GM12878 (cell line): Measurements from ENCODE around the gene SYS1. TPM values are rescaled to one million over a fixed set of nuclear protein-coding genes. Genes with fewer than 3 reads are reported as not detected.

Experiments
- ATAC-seq: fragments of 200-7000 bp; cut with Tn5 transposase; 3 replicates; pipeline ENCODE4 v1.9.1; 2020; ENCODE audit warnings: mild to moderate bottlenecking, moderate library complexity
- BruUV-seq: library from RNA; stranded (reverse); fragments of 400-500 nt; replicated peaks from 2 replicates; lab custom pipeline; 2021; lab: Mats Ljungman, UMichigan
- CTCF ChIA-PET: fragments of 300-600 bp; sonication (Branson Sonifier 250); formaldehyde crosslinking; extraction: SDS; loops from one replicate; lab custom pipeline; 2021; ENCODE audit warnings: inconsistent platforms; lab: Yijun Ruan, JAX
- POLR2A ChIA-PET: fragments of 350-600 bp; formaldehyde crosslinking; extraction: SDS; loops from one replicate; lab custom pipeline; 2021; ENCODE audit warnings: inconsistent platforms; lab: Charles Lee
- RAD21 ChIA-PET: fragments of 300-600 bp; sonication (Branson Sonifier 250); formaldehyde crosslinking; loops from one replicate; lab custom pipeline; 2023; ENCODE audit warnings: antibody characterized with exemption; ENCODE audit not compliant: unreplicated experiment; lab: Charles Lee
- SMC1A ChIA-PET: fragments of 300-600 bp; sonication (Branson Sonifier 250); formaldehyde crosslinking; loops from one replicate; lab custom pipeline; 2023; ENCODE audit not compliant: unreplicated experiment, uncharacterized antibody; lab: Charles Lee
- DNase-seq: peaks from one replicate; pipeline ENCODE4 v3.0.0-alpha.2; 2011; ENCODE audit warnings: low read depth, low spot score
- FAIRE-seq: peaks from 3 replicates; lab custom pipeline; 2011; peaks lifted over from hg19 to GRCh38; lab: Jason Lieb, UNC
- H2AFZ ChIP-seq: 2 replicates; pipeline ENCODE4 v1.6.0; 2011; ENCODE audit warnings: low read depth, low read length, control low read depth; ENCODE audit not compliant: control insufficient read depth
- H3K27ac ChIP-seq: 2 replicates; pipeline ENCODE4 v1.5.1; 2011; ENCODE audit warnings: control low read depth; ENCODE audit not compliant: control insufficient read depth, insufficient read depth
- H3K27me3 ChIP-seq, 2 experiments: replicated peaks in 1 of 2; 2 replicates each; pipeline versions ENCODE4 v1.6.0 to v1.6.1; 2011; ENCODE audit warnings: low read length in 1 of 2; ENCODE audit not compliant: control insufficient read depth in 2 of 2, insufficient read depth in 2 of 2
- H3K36me3 ChIP-seq, 2 experiments: 2 replicates each; pipeline ENCODE4 v1.5.1; 2011; ENCODE audit warnings: low read length in 1 of 2; ENCODE audit not compliant: control insufficient read depth in 2 of 2, insufficient read depth in 2 of 2
- H3K4me1 ChIP-seq: 2 replicates; pipeline ENCODE4 v1.6.1; 2011; ENCODE audit warnings: mild to moderate bottlenecking, low read length, moderate library complexity, mixed read lengths; ENCODE audit not compliant: control insufficient read depth, insufficient read depth
- H3K4me2 ChIP-seq: 2 replicates; pipeline ENCODE4 v1.6.0; 2011; ENCODE audit warnings: control low read depth; ENCODE audit not compliant: control insufficient read depth, insufficient read depth
- H3K4me3 ChIP-seq: fragments of 200-600 bp; sonication (generic); 2 replicates; pipeline ENCODE4 v1.5.1; 2016
- H3K79me2 ChIP-seq: 2 replicates; pipeline ENCODE4 v1.6.0; 2011; ENCODE audit warnings: low read length; ENCODE audit not compliant: control insufficient read depth, insufficient read depth
- H3K9ac ChIP-seq: 2 replicates; pipeline ENCODE4 v1.8.0; 2011; ENCODE audit warnings: low read length, control low read depth, mixed read lengths; ENCODE audit not compliant: control insufficient read depth, insufficient read depth
- H3K9me3 ChIP-seq: replicated peaks from 3 replicates; pipeline ENCODE4 v1.5.1; 2011; ENCODE audit warnings: mild to moderate bottlenecking, low read length; ENCODE audit not compliant: control insufficient read depth, insufficient read depth
- H4K20me1 ChIP-seq: 2 replicates; pipeline ENCODE4 v1.6.0; 2011; ENCODE audit not compliant: control insufficient read depth, insufficient read depth
- BACH1 ChIP-seq: fragments of 450-650 bp; IDR thresholded peaks from 2 replicates; pipeline ENCODE4 v1.6.1; 2017; ENCODE audit warnings: mild to moderate bottlenecking, borderline replicate concordance
- CHD2 ChIP-seq: IDR thresholded peaks from 2 replicates; pipeline ENCODE4 v1.6.1; 2011; ENCODE audit warnings: low read depth, low read length, improper control_type of control experiment, borderline replicate concordance
- DPF2 ChIP-seq: fragments of 450-650 bp; IDR thresholded peaks from 2 replicates; pipeline ENCODE4 v1.6.1; 2017; ENCODE audit warnings: mild to moderate bottlenecking
- EGR1 ChIP-seq, 2 experiments: IDR thresholded peaks; 1 replicate in 1 of 2; 2 replicates in 1 of 2; pipeline ENCODE4 v1.6.1; 2011 to 2012; ENCODE audit warnings: low read depth in 2 of 2, low read length in 2 of 2, borderline replicate concordance in 1 of 2, mild to moderate bottlenecking in 1 of 2, moderate library complexity in 1 of 2
- GATAD2B ChIP-seq: fragments of 450-650 bp; conservative IDR thresholded peaks from 2 replicates; pipeline ENCODE4 v1.6.1; 2017; ENCODE audit warnings: low read depth, mild to moderate bottlenecking, moderate library complexity
- MAX ChIP-seq: IDR thresholded peaks from 2 replicates; pipeline ENCODE4 v1.6.1; 2012; ENCODE audit warnings: low read depth, low read length, improper control_type of control experiment
- RELA ChIP-seq: fragments of 450-650 bp; IDR thresholded peaks from 2 replicates; pipeline ENCODE4 v1.8.0; 2014; ENCODE audit warnings: borderline replicate concordance; ENCODE audit not compliant: partially characterized antibody
- SRF ChIP-seq, 2 experiments: IDR thresholded peaks; 2 replicates each; pipeline ENCODE4 v1.6.1; 2011; ENCODE audit warnings: low read depth in 2 of 2, low read length in 2 of 2, mild to moderate bottlenecking in 1 of 2, moderate library complexity in 1 of 2
- USF1 ChIP-seq: IDR thresholded peaks from 2 replicates; pipeline ENCODE4 v1.6.1; 2011; ENCODE audit warnings: borderline replicate concordance, low read depth, mild to moderate bottlenecking, moderate library complexity, mixed read lengths, low read length; ENCODE audit not compliant: insufficient read depth; ENCODE audit errors: extremely low read length
- WGBS: methylation state at CpG from one replicate; pipeline ENCODE4 v1.1.6; 2016; ENCODE audit warnings: low lambda C conversion rate; ENCODE audit not compliant: insufficient replicate concordance, insufficient coverage; ENCODE audit errors: missing lambda C conversion rate; 5-methylcytosine and 5-hydroxymethylcytosine counted together
- in situ Hi-C: fragments of 300-500 bp; cut with MboI; formaldehyde crosslinking; loops from 9 replicates; pipeline ENCODE4 v1.14.3; 2018; ENCODE audit warnings: mixed read lengths
- intact Hi-C: fragments of 100-400 bp; cut with micrococcal nuclease; formaldehyde crosslinking; loops from one replicate; pipeline ENCODE4 v1.14.2; 2022; ENCODE audit not compliant: unreplicated experiment
- polyA plus RNA-seq, 11 experiments: library from polyadenylated mRNA; depleted of rRNA in 4 of 11; unstranded in 6 of 11; stranded (reverse) in 5 of 11; fragments of >200 nt; fragmentation: Nextera tagmentation in 4 of 11; fragmentation: Illumina TruSeq in 1 of 11; extraction: Ambion mirVana in 4 of 11; extraction: Trizol in 1 of 11; gene quantifications; 1 replicate in 1 of 11; 2 replicates in 10 of 11; pipeline versions ENCODE4 v1.2.1 to v1.2.3, GENCODE V29; 2011 to 2016; ENCODE audit warnings: inconsistent platforms in 2 of 11, missing spikeins in 2 of 11, low read depth in 1 of 11
- total RNA-seq, 4 experiments: library from RNA; depleted of rRNA in 3 of 4; stranded (reverse); fragments of >200 nt in 3 of 4; fragmentation: Illumina TruSeq in 1 of 4; extraction: Trizol in 1 of 4; gene quantifications; 2 replicates each; pipeline versions ENCODE4 v1.2.1 to v1.2.3, GENCODE V29; 2013 to 2021
- TF ChIP-seq, protein P1 (sequence below): fragments of 450-650 bp; IDR thresholded peaks from 2 replicates; pipeline ENCODE4 v1.6.1; 2018; ENCODE audit warnings: borderline replicate concordance, mild to moderate bottlenecking; ENCODE audit not compliant: partially characterized antibody
- TF ChIP-seq, protein P2 (sequence below): IDR thresholded peaks from 2 replicates; pipeline ENCODE4 v1.6.1; 2012; ENCODE audit warnings: improper control_type of control experiment, low read depth, low read length; ENCODE audit not compliant: insufficient replicate concordance

SYS1 gene
- total and polyA plus RNA-seq, 10 of the 15 experiments (the other 5 are each of a cell fraction or from before 2014, with no cell fraction given) = 5.1 to 22.6 (median 9.3) TPM

GRCh38 chr20:45368221-45368980 is 5.4 kb downstream of the SYS1 start:
- peak overlapping the region; percentile 56 for H3K4me2 ChIP-seq
- peaks cover 6% of the 10 kb centered on the region for H3K79me2 ChIP-seq
- FAIRE-seq (peak; percentile 99), ATAC-seq (peak; percentile 89), DNase-seq (peak; percentile 99)
- H3K4me1 ChIP-seq = peaks cover 40% of the 10 kb centered on the region
- H4K20me1 ChIP-seq = no peaks in the 10 kb centered on the region; the same call in 1 of the 2 replicates
- ChIA-PET SMC1A (interaction anchor here (1.0 to 19.8 kb wide), 17 partner anchors 9 to 194 kb away, joined by 3 to 440 read pairs (median 7); partner anchors contain the start of genes DBNDD2 and PIGT), CTCF (interaction anchor here (0.6 to 19.4 kb wide), 16 partner anchors 12 to 319 kb away, joined by 3 to 685 read pairs (median 4); partner anchors contain the start of genes DBNDD2 and PIGT), RAD21 (interaction anchor here (0.6 to 17.6 kb wide), 17 partner anchors 9 to 403 kb away, joined by 3 to 394 read pairs (median 5); partner anchors contain the start of genes PIGT and SDC4), POLR2A (interaction anchor here (0.6 to 2.9 kb wide), 8 partner anchors 10 to 68 kb away, joined by 3 to 12 read pairs (median 4); partner anchors contain the start of genes PIGT, SDC4 and TP53TG5)
- no peak overlapping the region for H3K9ac ChIP-seq
- BruUV-seq = no TSS peak
- 1% methylated on average over 6 of the region's 6 CpGs for WGBS
- peak overlapping the region; percentile 64; the same call in 1 of the 2 replicates for H3K27ac ChIP-seq
- no peaks in the 10 kb centered on the region for H3K27me3 ChIP-seq
- no peak overlapping the region for H2AFZ ChIP-seq
- peak overlapping the region; percentile 32; the same call in 1 of the 2 replicates for H3K4me3 ChIP-seq
- in situ Hi-C loops (loop anchor here (5.0 to 10.0 kb wide), 2 partner anchors 49 to 746 kb away; partner anchors contain the start of genes CD40 and PIGT), intact Hi-C loops (loop anchor here (2.0 kb wide), 2 partner anchors 46 to 48 kb away; partner anchors contain the start of gene PIGT)
- H3K9me3 ChIP-seq = no peaks in the 10 kb centered on the region; the same call in 2 of the 3 replicates
- H3K36me3 ChIP-seq = peaks cover 6 to 7% of the 10 kb centered on the region in 2 experiments; a peak in 3 of 4 replicates
- TF ChIP-seq RELA (peak; percentile 47), SRF (IDR thresholded peaks at IDR 0.05; ENCODE audit: low read depth in 2 of 2, low read length in 2 of 2) (0 out of 4 replicates have a peak, but pooled peaks of 1 of the 2 experiments have one; percentile 50), GATAD2B (peak; percentile 70; the same call in 1 of the 2 replicates), MAX (no peak), DPF2 (peak; percentile 99), CHD2 (peak; percentile 86), USF1 (no peak), EGR1 (IDR thresholded peaks at IDR 0.05; ENCODE audit: borderline replicate concordance in 1 of 2, low read depth in 2 of 2, low read length in 2 of 2) (no peak), BACH1 (peak; percentile 96)
- TF ChIP-seq, protein P1, sequence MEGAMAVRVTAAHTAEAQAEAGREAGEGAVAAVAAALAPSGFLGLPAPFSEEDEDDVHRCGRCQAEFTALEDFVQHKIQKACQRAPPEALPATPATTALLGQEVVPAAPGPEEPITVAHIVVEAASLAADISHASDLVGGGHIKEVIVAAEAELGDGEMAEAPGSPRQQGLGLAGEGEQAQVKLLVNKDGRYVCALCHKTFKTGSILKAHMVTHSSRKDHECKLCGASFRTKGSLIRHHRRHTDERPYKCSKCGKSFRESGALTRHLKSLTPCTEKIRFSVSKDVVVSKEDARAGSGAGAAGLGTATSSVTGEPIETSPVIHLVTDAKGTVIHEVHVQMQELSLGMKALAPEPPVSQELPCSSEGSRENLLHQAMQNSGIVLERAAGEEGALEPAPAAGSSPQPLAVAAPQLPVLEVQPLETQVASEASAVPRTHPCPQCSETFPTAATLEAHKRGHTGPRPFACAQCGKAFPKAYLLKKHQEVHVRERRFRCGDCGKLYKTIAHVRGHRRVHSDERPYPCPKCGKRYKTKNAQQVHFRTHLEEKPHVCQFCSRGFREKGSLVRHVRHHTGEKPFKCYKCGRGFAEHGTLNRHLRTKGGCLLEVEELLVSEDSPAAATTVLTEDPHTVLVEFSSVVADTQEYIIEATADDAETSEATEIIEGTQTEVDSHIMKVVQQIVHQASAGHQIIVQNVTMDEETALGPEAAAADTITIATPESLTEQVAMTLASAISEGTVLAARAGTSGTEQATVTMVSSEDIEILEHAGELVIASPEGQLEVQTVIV = peak; percentile 31
- TF ChIP-seq, protein P2, sequence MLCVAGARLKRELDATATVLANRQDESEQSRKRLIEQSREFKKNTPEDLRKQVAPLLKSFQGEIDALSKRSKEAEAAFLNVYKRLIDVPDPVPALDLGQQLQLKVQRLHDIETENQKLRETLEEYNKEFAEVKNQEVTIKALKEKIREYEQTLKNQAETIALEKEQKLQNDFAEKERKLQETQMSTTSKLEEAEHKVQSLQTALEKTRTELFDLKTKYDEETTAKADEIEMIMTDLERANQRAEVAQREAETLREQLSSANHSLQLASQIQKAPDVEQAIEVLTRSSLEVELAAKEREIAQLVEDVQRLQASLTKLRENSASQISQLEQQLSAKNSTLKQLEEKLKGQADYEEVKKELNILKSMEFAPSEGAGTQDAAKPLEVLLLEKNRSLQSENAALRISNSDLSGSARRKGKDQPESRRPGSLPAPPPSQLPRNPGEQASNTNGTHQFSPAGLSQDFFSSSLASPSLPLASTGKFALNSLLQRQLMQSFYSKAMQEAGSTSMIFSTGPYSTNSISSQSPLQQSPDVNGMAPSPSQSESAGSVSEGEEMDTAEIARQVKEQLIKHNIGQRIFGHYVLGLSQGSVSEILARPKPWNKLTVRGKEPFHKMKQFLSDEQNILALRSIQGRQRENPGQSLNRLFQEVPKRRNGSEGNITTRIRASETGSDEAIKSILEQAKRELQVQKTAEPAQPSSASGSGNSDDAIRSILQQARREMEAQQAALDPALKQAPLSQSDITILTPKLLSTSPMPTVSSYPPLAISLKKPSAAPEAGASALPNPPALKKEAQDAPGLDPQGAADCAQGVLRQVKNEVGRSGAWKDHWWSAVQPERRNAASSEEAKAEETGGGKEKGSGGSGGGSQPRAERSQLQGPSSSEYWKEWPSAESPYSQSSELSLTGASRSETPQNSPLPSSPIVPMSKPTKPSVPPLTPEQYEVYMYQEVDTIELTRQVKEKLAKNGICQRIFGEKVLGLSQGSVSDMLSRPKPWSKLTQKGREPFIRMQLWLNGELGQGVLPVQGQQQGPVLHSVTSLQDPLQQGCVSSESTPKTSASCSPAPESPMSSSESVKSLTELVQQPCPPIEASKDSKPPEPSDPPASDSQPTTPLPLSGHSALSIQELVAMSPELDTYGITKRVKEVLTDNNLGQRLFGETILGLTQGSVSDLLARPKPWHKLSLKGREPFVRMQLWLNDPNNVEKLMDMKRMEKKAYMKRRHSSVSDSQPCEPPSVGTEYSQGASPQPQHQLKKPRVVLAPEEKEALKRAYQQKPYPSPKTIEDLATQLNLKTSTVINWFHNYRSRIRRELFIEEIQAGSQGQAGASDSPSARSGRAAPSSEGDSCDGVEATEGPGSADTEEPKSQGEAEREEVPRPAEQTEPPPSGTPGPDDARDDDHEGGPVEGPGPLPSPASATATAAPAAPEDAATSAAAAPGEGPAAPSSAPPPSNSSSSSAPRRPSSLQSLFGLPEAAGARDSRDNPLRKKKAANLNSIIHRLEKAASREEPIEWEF = peak; percentile 46
